ENCODE data around the gene SYT15B.
A peak's percentile ranks its signal among the peaks of the same experiment; 100 is the strongest.
"Not testable (repeated sequence)": the region's sequence is repeated elsewhere in the genome, so short reads cannot be mapped to it uniquely, and the experiment has no call there.

Gene SYT15B

GRCh38 chr10:47763554-47764175, at the start of gene SYT15B:
Gene SYT15B, minus strand, starts transcription at chr10:47763592. Its CDS starts 952 bp downstream, at chr10:47762640.
- DNase-seq (ENCODE audit: low read depth): not testable (repeated sequence)

GRCh38 chr10:47779590-47779989, 16.2 kb upstream of the SYT15B start:
- not testable (repeated sequence) for DNase-seq (ENCODE audit: low read depth)

GRCh38 chr10:47775361-47776231, 12.2 kb upstream of the SYT15B start:
- DNase-seq (ENCODE audit: low read depth): peak; percentile 74

GRCh38 chr10:47770745-47771144, 7.4 kb upstream of the SYT15B start:
- not testable (repeated sequence) for DNase-seq (ENCODE audit: low read depth)

GRCh38 chr10:47768578-47769115, 5.3 kb upstream of the SYT15B start:
- peak; percentile 9 for DNase-seq (ENCODE audit: low read depth)

- DNase-seq (ENCODE audit: low read depth): peak; percentile 85
Measured at GRCh38 chr10:47768085-47768484, 4.7 kb upstream of the SYT15B start.

GRCh38 chr10:47767236-47767635, 3.8 kb upstream of the SYT15B start:
- not testable (repeated sequence) for DNase-seq (ENCODE audit: low read depth)

GRCh38 chr10:47765232-47765631, 1.8 kb upstream of the SYT15B start:
- not testable (repeated sequence) for DNase-seq (ENCODE audit: low read depth)

GRCh38 chr10:47762674-47763553, 478 bp downstream of the SYT15B start:
- peak; percentile 13 for DNase-seq (ENCODE audit: low read depth)

GRCh38 chr10:47758855-47759254, 4.5 kb downstream of the SYT15B start:
- not testable (repeated sequence) for DNase-seq (ENCODE audit: low read depth)

GRCh38 chr10:47756169-47756568, 7.2 kb downstream of the SYT15B start:
- not testable (repeated sequence) for DNase-seq (ENCODE audit: low read depth)

- DNase-seq (ENCODE audit: low read depth): not testable (repeated sequence)
Measured at GRCh38 chr10:47753871-47754270, 9.5 kb downstream of the SYT15B start.

- not testable (repeated sequence) for DNase-seq (ENCODE audit: low read depth)
Measured at GRCh38 chr10:47753176-47753575, 10.2 kb downstream of the SYT15B start.

GRCh38 chr10:47751821-47752220, 11.6 kb downstream of the SYT15B start:
- not testable (repeated sequence) for DNase-seq (ENCODE audit: low read depth)

- DNase-seq (ENCODE audit: low read depth): not testable (repeated sequence)
Measured at GRCh38 chr10:47750360-47750759, 13.0 kb downstream of the SYT15B start.

- peak; percentile 68 for DNase-seq (ENCODE audit: low read depth)
Measured at GRCh38 chr10:47746780-47747376, 16.5 kb downstream of the SYT15B start.

GRCh38 chr10:47744881-47745280, 18.5 kb downstream of the SYT15B start:
- DNase-seq (ENCODE audit: low read depth): not testable (repeated sequence)

- peak; percentile 39 for DNase-seq (ENCODE audit: low read depth)
Measured at GRCh38 chr10:47743611-47744550, 19.5 kb downstream of the SYT15B start.

- DNase-seq (ENCODE audit: low read depth): not testable (repeated sequence)
Measured at GRCh38 chr10:47740868-47741267, 22.5 kb downstream of the SYT15B start.

- DNase-seq (ENCODE audit: low read depth): not testable (repeated sequence)
Measured at GRCh38 chr10:47730911-47731310, 32.5 kb downstream of the SYT15B start.
